Measurements from ENCODE around the gene GP2. TPM values are rescaled to one million over a fixed set of nuclear protein-coding genes. Genes with fewer than 3 reads are reported as not detected.

GP2 gene
- total and polyA plus RNA-seq, 12 donors: 0.48 to 9.0 (median 2.8) TPM; not detected in 7

GRCh38 chr16:20262248-20262647, 65.1 kb downstream of the GP2 start:
- Histone ChIP-seq H3K36me3 (replicated peaks in 1 of 2) (no peaks in the 10 kb centered on the region), H3K9me3 (replicated peaks in 1 of 3) (no peaks in the 10 kb centered on the region), H3K27me3 (peaks cover 8% of the 10 kb centered on the region), H3K4me3 (no peak overlapping the region), H3K27ac (no peak overlapping the region), H3K4me1 (replicated peaks in 1 of 2) (no peaks in the 10 kb centered on the region)
- intact Hi-C loops (cut with DNase I): no loop called here
- TF ChIP-seq CTCF (IDR thresholded peaks at IDR 0.05) (no peak), POLR2A (IDR thresholded peaks at IDR 0.05) (no peak)
- DNase-seq: no peak
- WGBS, 4 donors: 82 to 90% (median 87%) methylated on average over 9 of the region's 9 CpGs

- intact Hi-C loops (cut with DNase I): no loop called here
- DNase-seq: no peak
- TF ChIP-seq CTCF (IDR thresholded peaks at IDR 0.05): no peak
- TF ChIP-seq POLR2A (IDR thresholded peaks at IDR 0.05): no peak
- no peaks in the 10 kb centered on the region for H3K4me1 ChIP-seq (replicated peaks in 1 of 2)
- H3K4me3 ChIP-seq: no peak overlapping the region
- no peaks in the 10 kb centered on the region for H3K9me3 ChIP-seq (replicated peaks in 1 of 3)
- no peaks in the 10 kb centered on the region for H3K36me3 ChIP-seq (replicated peaks in 1 of 2)
- no peak overlapping the region for H3K27ac ChIP-seq
- 70 to 81% (median 72%) methylated on average over 10 to 11 of the region's 11 CpGs for WGBS, 4 donors
- H3K27me3 ChIP-seq: peaks cover 8% of the 10 kb centered on the region
Observed at GRCh38 chr16:20260215-20261009, 66.9 kb downstream of the GP2 start.

Other genes starting within 250 kb of the GP2 start
- not detected for gene UMOD, start 25.2 kb upstream of the GP2 start, total RNA-seq
- not detected for gene UMOD, start 25.2 kb upstream of the GP2 start, polyA plus RNA-seq
- not detected for gene PDILT, start 77.2 kb upstream of the GP2 start, total RNA-seq
- gene PDILT, start 77.2 kb upstream of the GP2 start, polyA plus RNA-seq: not detected
- gene ACSM5, start 82.0 kb upstream of the GP2 start, total RNA-seq: 10 to 100 TPM in 3 of 9 donors, 1 to 10 TPM in 5, under 1 TPM in 1; 0.06 to 15.8 (median 6.9) TPM
- gene ACSM5, start 82.0 kb upstream of the GP2 start, polyA plus RNA-seq: 1 to 10 TPM; 1.9 to 4.4 (median 3.5) TPM
- gene ACSM2A, start 124.0 kb upstream of the GP2 start, total RNA-seq: under 1 TPM in 3 of 9 donors, not detected in 6; 0.11 to 0.29 (median 0.14) TPM
- gene ACSM2A, start 124.0 kb upstream of the GP2 start, polyA plus RNA-seq: under 1 TPM; 0.03 to 0.16 (median 0.09) TPM
- 1 to 10 TPM in 1 of 9 donors, under 1 TPM in 3, not detected in 5; 0.18 to 1.0 (median 0.39) TPM for gene ACSM2B, start 248.9 kb upstream of the GP2 start, total RNA-seq
- gene ACSM2B, start 248.9 kb upstream of the GP2 start, polyA plus RNA-seq: 1 to 10 TPM in 1 of 3 donors, under 1 TPM in 2; 0.07 to 1.0 (median 0.11) TPM